Measurements from ENCODE around the gene ZNF484. TPM values are rescaled to one million over a fixed set of nuclear protein-coding genes. Genes with fewer than 3 reads are reported as not detected.
"Not testable (repeated sequence)": the region's sequence is repeated elsewhere in the genome, so short reads cannot be mapped to it uniquely, and the experiment has no call there.

The ZNF484 gene
- polyA plus RNA-seq, 3 donors = 7.1 to 11.3 (median 8.6) TPM

GRCh38 chr9:92870289-92870688 is 7.5 kb downstream of the ZNF484 start:
- no peak for DNase-seq

GRCh38 chr9:92866600-92866999 is 11.2 kb downstream of the ZNF484 start:
- DNase-seq = not testable (repeated sequence)

GRCh38 chr9:92864152-92864551 is 13.7 kb downstream of the ZNF484 start:
- DNase-seq = no peak

- no peak for DNase-seq
Observed at GRCh38 chr9:92860867-92861266, 17.0 kb downstream of the ZNF484 start.

GRCh38 chr9:92857236-92857635 is 20.6 kb downstream of the ZNF484 start:
- no peak for DNase-seq

GRCh38 chr9:92853716-92854115 is 24.1 kb downstream of the ZNF484 start:
- no peak for DNase-seq

- DNase-seq = no peak
Observed at GRCh38 chr9:92850898-92851297, 26.9 kb downstream of the ZNF484 start.

GRCh38 chr9:92848740-92849139 is 29.1 kb downstream of the ZNF484 start:
- not testable (repeated sequence) for DNase-seq

GRCh38 chr9:92846662-92847145 is 31.1 kb downstream of the ZNF484 start:
- no peak for DNase-seq

- DNase-seq = not testable (repeated sequence)
Observed at GRCh38 chr9:92838411-92838810, 39.4 kb downstream of the ZNF484 start.

- DNase-seq = no peak
Observed at GRCh38 chr9:92837191-92837590, 40.6 kb downstream of the ZNF484 start.

- DNase-seq = no peak
Observed at GRCh38 chr9:92829420-92829819, 48.4 kb downstream of the ZNF484 start.

GRCh38 chr9:92825065-92825464 is 52.8 kb downstream of the ZNF484 start:
- DNase-seq = not testable (repeated sequence)

GRCh38 chr9:92820964-92821363 is 56.9 kb downstream of the ZNF484 start:
- no peak for DNase-seq

- DNase-seq = not testable (repeated sequence)
Observed at GRCh38 chr9:92819898-92820297, 57.9 kb downstream of the ZNF484 start.

GRCh38 chr9:92809629-92810326 is 68.1 kb downstream of the ZNF484 start:
- not testable (repeated sequence) for DNase-seq

- DNase-seq = peak; percentile 75
Observed at GRCh38 chr9:92808726-92809451, 68.9 kb downstream of the ZNF484 start.

- no peak for DNase-seq
Observed at GRCh38 chr9:92807757-92808725, 69.8 kb downstream of the ZNF484 start.

- no peak for DNase-seq
Observed at GRCh38 chr9:92807031-92807756, 70.6 kb downstream of the ZNF484 start.

GRCh38 chr9:92804727-92805126 is 73.1 kb downstream of the ZNF484 start:
- DNase-seq = no peak

GRCh38 chr9:92798358-92798757 is 79.5 kb downstream of the ZNF484 start:
- no peak for DNase-seq

Data from renal pelvis (tissue), 4 donors.